ENCODE results near the gene POLN. TPM values are rescaled to one million over a fixed set of nuclear protein-coding genes. Genes with fewer than 3 reads are reported as not detected.

The POLN gene
- total and polyA plus RNA-seq, 2 experiments from 2014 or later, result 1.8 to 4.0 TPM

DNA sequence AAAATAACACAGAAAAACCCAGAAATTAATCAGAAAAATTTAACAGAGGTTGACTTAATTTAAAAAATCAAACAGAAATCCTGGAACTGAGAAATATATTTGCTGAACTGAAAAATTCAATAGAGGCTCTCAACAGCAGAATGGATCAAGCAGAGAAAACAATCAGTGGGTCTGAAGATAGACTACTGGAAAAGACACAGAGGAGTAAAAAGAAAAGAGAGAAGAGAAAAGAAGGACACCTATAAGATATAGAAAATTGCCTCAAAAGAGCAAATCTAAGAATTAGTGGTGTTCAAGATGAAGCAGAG is 55.1 kb downstream of the POLN start:
- H3K36me3 ChIP-seq (ENCODE audit: insufficient read depth), result no peaks in the 10 kb centered on the region
- H3K79me2 ChIP-seq (replicated peaks; ENCODE audit: insufficient read depth), result no peaks in the 10 kb centered on the region
- no peak overlapping the region for H3K4me2 ChIP-seq
- Mint-ChIP-seq H3K36me3 (ENCODE audit: low read depth) (peaks cover 8% of the 10 kb centered on the region; the same call in 2 of the 3 replicates), H3K9me3 (peaks cover 8% of the 10 kb centered on the region), H3K27ac (no peak overlapping the region), H3K27me3 (ENCODE audit: insufficient read depth, low read depth, poor library complexity) (peaks cover 7% of the 10 kb centered on the region), H3K4me1 (no peaks in the 10 kb centered on the region), H3K4me3 (no peak overlapping the region)
- no peak overlapping the region for H3K27ac ChIP-seq (ENCODE audit: low read depth)
- H4K20me1 ChIP-seq (replicated peaks; ENCODE audit: insufficient read depth), result no peaks in the 10 kb centered on the region
- no peaks in the 10 kb centered on the region for H3K27me3 ChIP-seq (ENCODE audit: insufficient read depth)
- H3K4me1 ChIP-seq (ENCODE audit: insufficient read depth), result no peaks in the 10 kb centered on the region
- no peak overlapping the region for H2AFZ ChIP-seq
- no peaks in the 10 kb centered on the region for H3K9me2 ChIP-seq (ENCODE audit: insufficient read depth)
- DNase-seq (ENCODE audit: low spot score) (no peak), ATAC-seq (no peak)
- TF ChIP-seq, protein P1, sequence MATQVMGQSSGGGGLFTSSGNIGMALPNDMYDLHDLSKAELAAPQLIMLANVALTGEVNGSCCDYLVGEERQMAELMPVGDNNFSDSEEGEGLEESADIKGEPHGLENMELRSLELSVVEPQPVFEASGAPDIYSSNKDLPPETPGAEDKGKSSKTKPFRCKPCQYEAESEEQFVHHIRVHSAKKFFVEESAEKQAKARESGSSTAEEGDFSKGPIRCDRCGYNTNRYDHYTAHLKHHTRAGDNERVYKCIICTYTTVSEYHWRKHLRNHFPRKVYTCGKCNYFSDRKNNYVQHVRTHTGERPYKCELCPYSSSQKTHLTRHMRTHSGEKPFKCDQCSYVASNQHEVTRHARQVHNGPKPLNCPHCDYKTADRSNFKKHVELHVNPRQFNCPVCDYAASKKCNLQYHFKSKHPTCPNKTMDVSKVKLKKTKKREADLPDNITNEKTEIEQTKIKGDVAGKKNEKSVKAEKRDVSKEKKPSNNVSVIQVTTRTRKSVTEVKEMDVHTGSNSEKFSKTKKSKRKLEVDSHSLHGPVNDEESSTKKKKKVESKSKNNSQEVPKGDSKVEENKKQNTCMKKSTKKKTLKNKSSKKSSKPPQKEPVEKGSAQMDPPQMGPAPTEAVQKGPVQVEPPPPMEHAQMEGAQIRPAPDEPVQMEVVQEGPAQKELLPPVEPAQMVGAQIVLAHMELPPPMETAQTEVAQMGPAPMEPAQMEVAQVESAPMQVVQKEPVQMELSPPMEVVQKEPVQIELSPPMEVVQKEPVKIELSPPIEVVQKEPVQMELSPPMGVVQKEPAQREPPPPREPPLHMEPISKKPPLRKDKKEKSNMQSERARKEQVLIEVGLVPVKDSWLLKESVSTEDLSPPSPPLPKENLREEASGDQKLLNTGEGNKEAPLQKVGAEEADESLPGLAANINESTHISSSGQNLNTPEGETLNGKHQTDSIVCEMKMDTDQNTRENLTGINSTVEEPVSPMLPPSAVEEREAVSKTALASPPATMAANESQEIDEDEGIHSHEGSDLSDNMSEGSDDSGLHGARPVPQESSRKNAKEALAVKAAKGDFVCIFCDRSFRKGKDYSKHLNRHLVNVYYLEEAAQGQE (IDR thresholded peaks at IDR 0.05; ENCODE audit: unreplicated experiment), result no peak
- TF ChIP-seq POLR2AphosphoS5 (IDR thresholded peaks at IDR 0.05; ENCODE audit: low read depth) (no peak), CREB1 (CRISPR knock-in tag; IDR thresholded peaks at IDR 0.05; ENCODE audit: low read depth) (no peak)
- TF ChIP-seq, protein P2, sequence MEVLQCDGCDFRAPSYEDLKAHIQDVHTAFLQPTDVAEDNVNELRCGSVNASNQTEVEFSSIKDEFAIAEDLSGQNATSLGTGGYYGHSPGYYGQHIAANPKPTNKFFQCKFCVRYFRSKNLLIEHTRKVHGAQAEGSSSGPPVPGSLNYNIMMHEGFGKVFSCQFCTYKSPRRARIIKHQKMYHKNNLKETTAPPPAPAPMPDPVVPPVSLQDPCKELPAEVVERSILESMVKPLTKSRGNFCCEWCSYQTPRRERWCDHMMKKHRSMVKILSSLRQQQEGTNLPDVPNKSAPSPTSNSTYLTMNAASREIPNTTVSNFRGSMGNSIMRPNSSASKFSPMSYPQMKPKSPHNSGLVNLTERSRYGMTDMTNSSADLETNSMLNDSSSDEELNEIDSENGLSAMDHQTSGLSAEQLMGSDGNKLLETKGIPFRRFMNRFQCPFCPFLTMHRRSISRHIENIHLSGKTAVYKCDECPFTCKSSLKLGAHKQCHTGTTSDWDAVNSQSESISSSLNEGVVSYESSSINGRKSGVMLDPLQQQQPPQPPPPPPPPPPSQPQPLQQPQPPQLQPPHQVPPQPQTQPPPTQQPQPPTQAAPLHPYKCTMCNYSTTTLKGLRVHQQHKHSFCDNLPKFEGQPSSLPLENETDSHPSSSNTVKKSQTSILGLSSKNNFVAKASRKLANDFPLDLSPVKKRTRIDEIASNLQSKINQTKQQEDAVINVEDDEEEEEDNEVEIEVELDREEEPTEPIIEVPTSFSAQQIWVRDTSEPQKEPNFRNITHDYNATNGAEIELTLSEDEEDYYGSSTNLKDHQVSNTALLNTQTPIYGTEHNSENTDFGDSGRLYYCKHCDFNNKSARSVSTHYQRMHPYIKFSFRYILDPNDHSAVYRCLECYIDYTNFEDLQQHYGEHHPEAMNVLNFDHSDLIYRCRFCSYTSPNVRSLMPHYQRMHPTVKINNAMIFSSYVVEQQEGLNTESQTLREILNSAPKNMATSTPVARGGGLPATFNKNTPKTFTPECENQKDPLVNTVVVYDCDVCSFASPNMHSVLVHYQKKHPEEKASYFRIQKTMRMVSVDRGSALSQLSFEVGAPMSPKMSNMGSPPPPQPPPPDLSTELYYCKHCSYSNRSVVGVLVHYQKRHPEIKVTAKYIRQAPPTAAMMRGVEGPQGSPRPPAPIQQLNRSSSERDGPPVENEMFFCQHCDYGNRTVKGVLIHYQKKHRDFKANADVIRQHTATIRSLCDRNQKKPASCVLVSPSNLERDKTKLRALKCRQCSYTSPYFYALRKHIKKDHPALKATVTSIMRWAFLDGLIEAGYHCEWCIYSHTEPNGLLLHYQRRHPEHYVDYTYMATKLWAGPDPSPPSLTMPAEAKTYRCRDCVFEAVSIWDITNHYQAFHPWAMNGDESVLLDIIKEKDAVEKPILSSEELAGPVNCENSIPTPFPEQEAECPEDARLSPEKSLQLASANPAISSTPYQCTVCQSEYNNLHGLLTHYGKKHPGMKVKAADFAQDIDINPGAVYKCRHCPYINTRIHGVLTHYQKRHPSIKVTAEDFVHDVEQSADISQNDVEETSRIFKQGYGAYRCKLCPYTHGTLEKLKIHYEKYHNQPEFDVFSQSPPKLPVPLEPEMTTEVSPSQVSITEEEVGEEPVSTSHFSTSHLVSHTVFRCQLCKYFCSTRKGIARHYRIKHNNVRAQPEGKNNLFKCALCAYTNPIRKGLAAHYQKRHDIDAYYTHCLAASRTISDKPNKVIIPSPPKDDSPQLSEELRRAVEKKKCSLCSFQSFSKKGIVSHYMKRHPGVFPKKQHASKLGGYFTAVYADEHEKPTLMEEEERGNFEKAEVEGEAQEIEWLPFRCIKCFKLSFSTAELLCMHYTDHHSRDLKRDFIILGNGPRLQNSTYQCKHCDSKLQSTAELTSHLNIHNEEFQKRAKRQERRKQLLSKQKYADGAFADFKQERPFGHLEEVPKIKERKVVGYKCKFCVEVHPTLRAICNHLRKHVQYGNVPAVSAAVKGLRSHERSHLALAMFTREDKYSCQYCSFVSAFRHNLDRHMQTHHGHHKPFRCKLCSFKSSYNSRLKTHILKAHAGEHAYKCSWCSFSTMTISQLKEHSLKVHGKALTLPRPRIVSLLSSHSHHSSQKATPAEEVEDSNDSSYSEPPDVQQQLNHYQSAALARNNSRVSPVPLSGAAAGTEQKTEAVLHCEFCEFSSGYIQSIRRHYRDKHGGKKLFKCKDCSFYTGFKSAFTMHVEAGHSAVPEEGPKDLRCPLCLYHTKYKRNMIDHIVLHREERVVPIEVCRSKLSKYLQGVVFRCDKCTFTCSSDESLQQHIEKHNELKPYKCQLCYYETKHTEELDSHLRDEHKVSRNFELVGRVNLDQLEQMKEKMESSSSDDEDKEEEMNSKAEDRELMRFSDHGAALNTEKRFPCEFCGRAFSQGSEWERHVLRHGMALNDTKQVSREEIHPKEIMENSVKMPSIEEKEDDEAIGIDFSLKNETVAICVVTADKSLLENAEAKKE (CRISPR knock-in tag; IDR thresholded peaks at IDR 0.05), result no peak
- no peak overlapping the region for H3K4me3 ChIP-seq
- no peaks in the 10 kb centered on the region for H3F3A ChIP-seq (replicated peaks; ENCODE audit: low read depth)
